ENCODE data around the gene ADAM33.
A peak's percentile ranks its signal among the peaks of the same experiment; 100 is the strongest.

ADAM33 gene

GRCh38 chr20:3678198-3678597 is 3.6 kb downstream of the ADAM33 start:
- no peaks in the 10 kb centered on the region for H3K9me3 ChIP-seq (replicated peaks in 1 of 11)
- H3K4me1 ChIP-seq, result peaks cover 13 to 30% (median 15%) of the 10 kb centered on the region in 10 experiments
- no peak for TF ChIP-seq Cebpa-rat (IDR thresholded peaks at IDR 0.05)
- H3K4me3 ChIP-seq, result no peak overlapping the region
- H3K27me3 ChIP-seq, result peaks cover 58 to 90% (median 69%) of the 10 kb centered on the region in 11 experiments
- H3K4me2 ChIP-seq, result no peak overlapping the region
- no peaks in the 10 kb centered on the region for H3K36me3 ChIP-seq
- H3K9ac ChIP-seq, result 0 out of 22 replicates have a peak overlapping the region, but pooled peaks of 1 of the 11 experiments have one; percentile 24
- peaks cover 0 to 23% (median 0%) of the 10 kb centered on the region in 11 experiments; a peak in 3 of 22 replicates for H4K20me1 ChIP-seq
- H3K27ac ChIP-seq, result no peak overlapping the region

- H3K4me2 ChIP-seq, result peak overlapping the region in 6 of 11 experiments; percentile 62 to 83 (median 77); a peak in 4 of 22 replicates
- H3K27ac ChIP-seq, result no peak overlapping the region
- peaks cover 0 to 23% (median 0%) of the 10 kb centered on the region in 11 experiments; a peak in 3 of 22 replicates for H4K20me1 ChIP-seq
- H3K36me3 ChIP-seq, result no peaks in the 10 kb centered on the region
- H3K4me1 ChIP-seq, result peaks cover 16 to 35% (median 19%) of the 10 kb centered on the region in 10 experiments
- peaks cover 57 to 90% (median 69%) of the 10 kb centered on the region in 11 experiments for H3K27me3 ChIP-seq
- H3K9me3 ChIP-seq (replicated peaks in 1 of 11), result no peaks in the 10 kb centered on the region
- no peak for TF ChIP-seq Cebpa-rat (IDR thresholded peaks at IDR 0.05)
- peak overlapping the region in 1 of 11 experiments; percentile 4; a peak in 1 of 22 replicates for H3K9ac ChIP-seq
- H3K4me3 ChIP-seq, result no peak overlapping the region
Measured at GRCh38 chr20:3677733-3678132, 4.1 kb downstream of the ADAM33 start.

GRCh38 chr20:3674995-3675900 is 6.6 kb downstream of the ADAM33 start:
- peaks cover 36 to 81% (median 59%) of the 10 kb centered on the region in 11 experiments for H3K27me3 ChIP-seq

GRCh38 chr20:3674447-3674846 is 7.4 kb downstream of the ADAM33 start:
- no peak for TF ChIP-seq Cebpa-rat (IDR thresholded peaks at IDR 0.05)
- Histone ChIP-seq H3K27ac (no peak overlapping the region), H3K9me3 (replicated peaks in 1 of 11) (no peaks in the 10 kb centered on the region), H3K4me1 (peaks cover 45 to 59% (median 50%) of the 10 kb centered on the region in 10 experiments), H3K4me3 (no peak overlapping the region), H4K20me1 (peaks cover 0 to 42% (median 14%) of the 10 kb centered on the region in 11 experiments; a peak in 16 of 22 replicates), H3K9ac (no peak overlapping the region), H3K36me3 (no peaks in the 10 kb centered on the region), H3K4me2 (no peak overlapping the region), H3K27me3 (peaks cover 28 to 73% (median 51%) of the 10 kb centered on the region in 11 experiments)

More at GRCh38 chr20:3674995-3675900, 6.6 kb downstream of the ADAM33 start:
- Histone ChIP-seq H3K27ac (no peak overlapping the region), H3K4me1 (peaks cover 41 to 55% (median 43%) of the 10 kb centered on the region in 10 experiments), H3K9me3 (replicated peaks in 1 of 11) (no peaks in the 10 kb centered on the region), H3K4me3 (no peak overlapping the region), H4K20me1 (peaks cover 0 to 36% (median 14%) of the 10 kb centered on the region in 11 experiments; a peak in 16 of 22 replicates), H3K9ac (no peak overlapping the region; a peak in 1 of 22 replicates), H3K36me3 (no peaks in the 10 kb centered on the region), H3K4me2 (no peak overlapping the region)
- no peak for TF ChIP-seq Cebpa-rat (IDR thresholded peaks at IDR 0.05)

GRCh38 chr20:3673221-3674070 is 8.4 kb downstream of the ADAM33 start:
- H4K20me1 ChIP-seq, result peaks cover 0 to 44% (median 14%) of the 10 kb centered on the region in 11 experiments; a peak in 16 of 22 replicates
- H3K4me1 ChIP-seq, result peaks cover 45 to 62% (median 60%) of the 10 kb centered on the region in 10 experiments
- peak overlapping the region in 2 of 11 experiments; percentile 60 to 63; a peak in 3 of 22 replicates for H3K9ac ChIP-seq
- H3K4me2 ChIP-seq, result peak overlapping the region; percentile 86 to 100 (median 97)
- H3K27me3 ChIP-seq, result peaks cover 25 to 65% (median 41%) of the 10 kb centered on the region in 11 experiments; a peak in 21 of 22 replicates
- H3K9me3 ChIP-seq (replicated peaks in 1 of 11), result no peaks in the 10 kb centered on the region
- TF ChIP-seq Cebpa-rat (IDR thresholded peaks at IDR 0.05), result no peak
- no peak overlapping the region for H3K27ac ChIP-seq
- H3K36me3 ChIP-seq, result no peaks in the 10 kb centered on the region
- H3K4me3 ChIP-seq, result peak overlapping the region in 6 of 10 experiments; percentile 56 to 70 (median 60); a peak in 8 of 20 replicates

- Histone ChIP-seq H3K4me3 (peak overlapping the region; percentile 45 to 70 (median 56)), H3K9ac (peak overlapping the region; percentile 11 to 63 (median 57); a peak in 20 of 22 replicates)
Measured at GRCh38 chr20:3672547-3673171, 9.2 kb downstream of the ADAM33 start.

DNA sequence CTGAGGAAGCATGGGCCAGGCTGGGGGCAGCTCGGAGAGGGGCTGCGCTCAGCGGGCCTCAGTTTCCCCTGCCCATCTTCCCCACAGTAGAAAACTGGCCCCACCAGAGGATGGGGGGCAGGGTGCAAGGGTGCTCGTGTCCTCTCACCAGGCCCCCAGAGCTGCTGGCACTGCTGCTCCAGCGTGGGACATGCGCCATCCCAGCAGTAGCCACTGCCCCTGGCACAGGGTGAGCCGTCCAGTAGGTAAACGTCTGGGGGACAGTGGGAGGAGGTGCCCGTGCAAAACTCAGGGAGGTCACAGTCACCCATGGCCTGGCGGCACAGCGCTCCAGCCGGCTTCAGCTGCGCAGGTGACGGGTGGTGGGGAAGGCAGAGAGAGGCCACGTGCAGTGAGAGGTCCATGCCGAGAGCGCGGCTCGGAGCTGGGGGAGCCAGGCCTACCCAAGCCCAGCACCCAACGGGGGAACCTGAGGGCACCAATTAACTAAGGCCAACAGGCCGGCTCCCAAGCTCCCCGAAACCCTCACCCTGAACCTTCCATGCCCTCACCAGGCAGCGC is 9.7 kb downstream of the ADAM33 start:
- H3K36me3 ChIP-seq, result no peaks in the 10 kb centered on the region
- H3K9me3 ChIP-seq (replicated peaks in 1 of 11), result no peaks in the 10 kb centered on the region
- H3K4me2 ChIP-seq, result peak overlapping the region; percentile 86 to 100 (median 97)
- H3K4me3 ChIP-seq, result peak overlapping the region; percentile 45 to 70 (median 56)
- H3K27me3 ChIP-seq, result peaks cover 25 to 56% (median 39%) of the 10 kb centered on the region in 11 experiments; a peak in 21 of 22 replicates
- H3K4me1 ChIP-seq, result peaks cover 40 to 66% (median 57%) of the 10 kb centered on the region in 10 experiments
- peak overlapping the region in 4 of 11 experiments; percentile 34 to 69 (median 50); a peak in 8 of 22 replicates for H3K27ac ChIP-seq
- H3K9ac ChIP-seq, result peak overlapping the region in 10 of 11 experiments; percentile 19 to 63 (median 58); a peak in 17 of 22 replicates
- TF ChIP-seq Cebpa-rat (IDR thresholded peaks at IDR 0.05), result no peak
- peaks cover 0 to 44% (median 14%) of the 10 kb centered on the region in 11 experiments; a peak in 16 of 22 replicates for H4K20me1 ChIP-seq

More at GRCh38 chr20:3672547-3673171, 9.2 kb downstream of the ADAM33 start:
- TF ChIP-seq Cebpa-rat (IDR thresholded peaks at IDR 0.05), result no peak
- H3K9me3 ChIP-seq (replicated peaks in 1 of 11), result no peaks in the 10 kb centered on the region
- peak overlapping the region in 4 of 11 experiments; percentile 34 to 69 (median 50); a peak in 7 of 22 replicates for H3K27ac ChIP-seq
- H4K20me1 ChIP-seq, result peaks cover 0 to 44% (median 14%) of the 10 kb centered on the region in 11 experiments; a peak in 16 of 22 replicates
- H3K36me3 ChIP-seq, result no peaks in the 10 kb centered on the region
- peaks cover 45 to 66% (median 61%) of the 10 kb centered on the region in 10 experiments for H3K4me1 ChIP-seq
- peaks cover 25 to 58% (median 39%) of the 10 kb centered on the region in 11 experiments; a peak in 21 of 22 replicates for H3K27me3 ChIP-seq
- H3K4me2 ChIP-seq, result peak overlapping the region; percentile 86 to 100 (median 97)
